Astrocyte (in vitro differentiated cells and primary cell): ENCODE results near the gene RAB11FIP4. TPM values are rescaled to one million over a fixed set of nuclear protein-coding genes. Genes with fewer than 3 reads are reported as not detected.

ENCODE experiments used
- DNase-seq: peaks from one replicate; pipeline ENCODE4 v3.0.0-alpha.2; 2010; ENCODE audit warnings: low read depth
- FAIRE-seq: peaks from 2 replicates; lab custom pipeline; 2011; peaks lifted over from hg19 to GRCh38; lab: Jason Lieb, UNC
- H2AFZ ChIP-seq: 2 replicates; pipeline ENCODE4 v1.6.0; 2012; ENCODE audit warnings: low read depth, low read length, inconsistent platforms
- H3K27ac ChIP-seq: 2 replicates; pipeline ENCODE4 v1.5.1; 2011; ENCODE audit warnings: low read depth, low read length, inconsistent platforms
- H3K27me3 ChIP-seq: 2 replicates; pipeline ENCODE4 v1.6.0; 2011; ENCODE audit warnings: low read length, inconsistent platforms; ENCODE audit not compliant: insufficient read depth
- H3K36me3 ChIP-seq: 2 replicates; pipeline ENCODE4 v1.5.1; 2011; ENCODE audit warnings: low read length, inconsistent platforms; ENCODE audit not compliant: insufficient read depth
- H3K4me1 ChIP-seq: 2 replicates; pipeline ENCODE4 v1.5.1; 2011; ENCODE audit warnings: low read length, inconsistent platforms; ENCODE audit not compliant: insufficient read depth
- H3K4me2 ChIP-seq: 2 replicates; pipeline ENCODE4 v1.6.0; 2012; ENCODE audit warnings: low read length, inconsistent platforms
- H3K4me3 ChIP-seq: 2 replicates; pipeline ENCODE4 v1.5.1; 2011; ENCODE audit warnings: low read depth, mild to moderate bottlenecking, low read length, inconsistent platforms; ENCODE audit not compliant: insufficient read depth
- H3K79me2 ChIP-seq: 2 replicates; pipeline ENCODE4 v1.6.0; 2012; ENCODE audit warnings: mild to moderate bottlenecking, low read length, inconsistent platforms; ENCODE audit not compliant: insufficient read depth
- H3K9ac ChIP-seq: 2 replicates; pipeline ENCODE4 v1.6.0; 2012; ENCODE audit warnings: mild to moderate bottlenecking, low read length, inconsistent platforms
- H3K9me3 ChIP-seq: 2 replicates; pipeline ENCODE4 v1.5.1; 2012; ENCODE audit warnings: low read depth, mild to moderate bottlenecking, low read length, inconsistent platforms; ENCODE audit not compliant: insufficient read depth
- H4K20me1 ChIP-seq: 2 replicates; pipeline ENCODE4 v1.6.0; 2012; ENCODE audit warnings: low read length, inconsistent platforms; ENCODE audit not compliant: insufficient read depth
- H3K27ac Mint-ChIP-seq: one replicate; pipeline ENCODE4 v1.8.0; 2021; ENCODE audit warnings: mild to moderate bottlenecking, mixed read lengths; ENCODE audit not compliant: unreplicated experiment
- H3K27me3 Mint-ChIP-seq: one replicate; pipeline ENCODE4 v1.8.0; 2021; ENCODE audit warnings: low read depth, mixed read lengths; ENCODE audit not compliant: unreplicated experiment
- H3K36me3 Mint-ChIP-seq: one replicate; pipeline ENCODE4 v1.8.0; 2021; ENCODE audit warnings: low read depth, mixed read lengths; ENCODE audit not compliant: unreplicated experiment
- H3K4me1 Mint-ChIP-seq: one replicate; pipeline ENCODE4 v1.8.0; 2021; ENCODE audit warnings: low read depth, mixed read lengths; ENCODE audit not compliant: unreplicated experiment
- H3K4me3 Mint-ChIP-seq: one replicate; pipeline ENCODE4 v1.8.0; 2021; ENCODE audit warnings: mild to moderate bottlenecking, moderate library complexity, mixed read lengths; ENCODE audit not compliant: unreplicated experiment
- H3K9me3 Mint-ChIP-seq: one replicate; pipeline ENCODE4 v1.8.0; 2021; ENCODE audit warnings: mild to moderate bottlenecking, mixed read lengths; ENCODE audit not compliant: unreplicated experiment
- CTCF ChIP-seq: IDR thresholded peaks from 2 replicates; pipeline ENCODE4 v1.5.1; 2011; ENCODE audit warnings: low read depth, mild to moderate bottlenecking, inconsistent platforms, low read length, moderate library complexity; ENCODE audit not compliant: insufficient read depth
- EZH2 ChIP-seq: IDR thresholded peaks from 2 replicates; pipeline ENCODE4 v1.6.1; 2012; ENCODE audit warnings: mild to moderate bottlenecking, low read length, inconsistent platforms; ENCODE audit not compliant: insufficient read depth
- total RNA-seq: library from RNA; stranded (reverse); gene quantifications from 2 replicates; pipeline ENCODE4 v1.2.1, GENCODE V29; 2021

RAB11FIP4 gene
- total RNA-seq, 1 donor from 2014 or later, result 4.4 TPM

- Mint-ChIP-seq H3K27ac (no peak overlapping the region), H3K36me3 (no peaks in the 10 kb centered on the region), H3K9me3 (no peaks in the 10 kb centered on the region), H3K4me3 (no peak overlapping the region), H3K4me1 (no peaks in the 10 kb centered on the region), H3K27me3 (peaks cover 39% of the 10 kb centered on the region)
- Histone ChIP-seq H3K4me3 (no peak overlapping the region), H4K20me1 (no peaks in the 10 kb centered on the region), H3K36me3 (no peaks in the 10 kb centered on the region), H3K27ac (no peak overlapping the region), H3K79me2 (no peaks in the 10 kb centered on the region), H3K9me3 (no peaks in the 10 kb centered on the region), H3K4me2 (no peak overlapping the region), H3K4me1 (no peaks in the 10 kb centered on the region), H2AFZ (no peak overlapping the region), H3K9ac (no peak overlapping the region), H3K27me3 (peaks cover 21% of the 10 kb centered on the region)
- TF ChIP-seq CTCF (no peak), EZH2 (no peak)
- no peak for FAIRE-seq
- no peak for DNase-seq
Observed at GRCh38 chr17:31428111-31428510, 36.6 kb downstream of the RAB11FIP4 start.

GRCh38 chr17:31428512-31428911 is 37.0 kb downstream of the RAB11FIP4 start:
- FAIRE-seq, result no peak
- H3K4me1 Mint-ChIP-seq, result no peaks in the 10 kb centered on the region
- H4K20me1 ChIP-seq, result no peaks in the 10 kb centered on the region
- no peak overlapping the region for H2AFZ ChIP-seq
- no peaks in the 10 kb centered on the region for H3K4me1 ChIP-seq
- H3K9me3 Mint-ChIP-seq, result no peaks in the 10 kb centered on the region
- no peaks in the 10 kb centered on the region for H3K9me3 ChIP-seq
- no peak overlapping the region for H3K4me3 ChIP-seq
- H3K4me3 Mint-ChIP-seq, result no peak overlapping the region
- H3K9ac ChIP-seq, result no peak overlapping the region
- H3K27ac ChIP-seq, result no peak overlapping the region
- H3K36me3 ChIP-seq, result no peaks in the 10 kb centered on the region
- H3K4me2 ChIP-seq, result no peak overlapping the region
- no peak for DNase-seq
- H3K27me3 Mint-ChIP-seq, result peaks cover 39% of the 10 kb centered on the region
- H3K27me3 ChIP-seq, result peaks cover 21% of the 10 kb centered on the region
- no peaks in the 10 kb centered on the region for H3K36me3 Mint-ChIP-seq
- TF ChIP-seq EZH2 (no peak), CTCF (no peak)
- H3K79me2 ChIP-seq, result no peaks in the 10 kb centered on the region
- no peak overlapping the region for H3K27ac Mint-ChIP-seq

GRCh38 chr17:31431098-31431851 is 39.8 kb downstream of the RAB11FIP4 start:
- FAIRE-seq, result no peak

More at GRCh38 chr17:31431098-31431851, 39.8 kb downstream of the RAB11FIP4 start:
- no peak for DNase-seq
- no peak overlapping the region for H3K27ac Mint-ChIP-seq
- Histone ChIP-seq H3K4me3 (no peak overlapping the region), H2AFZ (no peak overlapping the region), H3K4me2 (no peak overlapping the region), H3K27ac (no peak overlapping the region), H3K27me3 (peaks cover 23% of the 10 kb centered on the region), H4K20me1 (no peaks in the 10 kb centered on the region), H3K79me2 (no peaks in the 10 kb centered on the region), H3K36me3 (no peaks in the 10 kb centered on the region), H3K9me3 (no peaks in the 10 kb centered on the region), H3K9ac (no peak overlapping the region), H3K4me1 (no peaks in the 10 kb centered on the region)
- H3K36me3 Mint-ChIP-seq, result no peaks in the 10 kb centered on the region
- no peak for TF ChIP-seq EZH2
- TF ChIP-seq CTCF, result no peak
- H3K4me1 Mint-ChIP-seq, result no peaks in the 10 kb centered on the region
- H3K27me3 Mint-ChIP-seq, result peaks cover 55% of the 10 kb centered on the region
- no peak overlapping the region for H3K4me3 Mint-ChIP-seq
- H3K9me3 Mint-ChIP-seq, result no peaks in the 10 kb centered on the region
